ENCODE measurements around the gene TMEM101.
"Not testable (repeated sequence)": the region's sequence is repeated elsewhere in the genome, so short reads cannot be mapped to it uniquely, and the experiment has no call there.

The TMEM101 gene

DNA sequence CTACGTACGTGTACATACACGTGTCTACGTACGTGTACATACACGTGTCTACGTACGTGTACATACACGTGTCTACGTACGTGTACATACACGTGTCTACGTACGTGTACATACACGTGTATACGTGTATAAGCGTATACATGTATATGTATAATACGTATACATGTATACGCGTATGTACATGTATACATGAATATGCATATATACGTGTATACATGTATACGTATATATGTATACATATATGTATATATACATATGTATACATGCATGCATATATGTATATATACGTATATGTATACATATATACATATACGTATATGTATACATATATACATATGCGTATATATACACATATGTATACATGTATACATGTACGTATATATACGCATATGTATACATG, 38.9 kb downstream of the TMEM101 start:
- DNase-seq (ENCODE audit: low read depth in 2 of 2) = no peak

DNA sequence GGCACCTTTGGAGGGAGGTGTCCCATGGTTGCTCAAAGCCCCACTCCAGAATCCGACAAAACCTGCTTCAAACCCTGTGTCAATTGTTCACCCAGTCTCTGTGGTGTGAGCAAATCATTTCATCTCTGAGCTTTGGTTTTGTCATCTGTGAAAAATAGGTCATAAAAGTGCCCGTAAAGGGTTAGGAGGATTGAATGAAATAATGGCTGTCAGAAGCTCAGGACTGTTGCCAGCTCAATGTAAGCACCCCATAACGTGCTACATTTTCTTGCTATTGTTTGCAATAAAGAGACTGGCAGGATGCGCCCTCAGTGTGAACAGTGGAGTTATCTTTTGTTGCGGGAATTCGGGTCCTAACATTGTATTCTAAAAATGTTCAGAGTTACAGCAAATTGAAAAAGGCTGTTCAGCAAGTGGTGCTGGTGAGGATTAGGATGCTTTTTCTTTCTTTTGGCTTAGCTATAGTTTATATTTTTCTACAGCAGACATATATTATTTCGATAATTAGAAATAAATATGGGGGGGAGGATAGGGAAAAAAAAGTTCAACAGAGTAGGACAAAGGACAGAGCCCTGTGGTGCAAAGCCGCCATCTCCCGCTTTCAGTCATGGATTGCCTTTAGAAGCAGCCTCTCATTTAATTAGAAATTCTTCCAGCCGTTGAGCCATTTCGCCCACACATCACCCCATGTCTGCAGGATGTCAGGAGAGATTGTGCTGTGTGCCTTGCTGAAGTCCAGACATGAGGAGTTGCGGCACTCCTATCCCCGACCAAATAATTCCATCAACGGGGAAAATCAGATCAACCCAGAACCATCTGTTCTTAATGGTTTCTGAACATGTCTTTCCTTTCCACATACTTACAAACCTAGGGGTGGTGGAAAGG, 40.1 kb downstream of the TMEM101 start:
- no peak for DNase-seq (ENCODE audit: low read depth in 2 of 2)

DNA sequence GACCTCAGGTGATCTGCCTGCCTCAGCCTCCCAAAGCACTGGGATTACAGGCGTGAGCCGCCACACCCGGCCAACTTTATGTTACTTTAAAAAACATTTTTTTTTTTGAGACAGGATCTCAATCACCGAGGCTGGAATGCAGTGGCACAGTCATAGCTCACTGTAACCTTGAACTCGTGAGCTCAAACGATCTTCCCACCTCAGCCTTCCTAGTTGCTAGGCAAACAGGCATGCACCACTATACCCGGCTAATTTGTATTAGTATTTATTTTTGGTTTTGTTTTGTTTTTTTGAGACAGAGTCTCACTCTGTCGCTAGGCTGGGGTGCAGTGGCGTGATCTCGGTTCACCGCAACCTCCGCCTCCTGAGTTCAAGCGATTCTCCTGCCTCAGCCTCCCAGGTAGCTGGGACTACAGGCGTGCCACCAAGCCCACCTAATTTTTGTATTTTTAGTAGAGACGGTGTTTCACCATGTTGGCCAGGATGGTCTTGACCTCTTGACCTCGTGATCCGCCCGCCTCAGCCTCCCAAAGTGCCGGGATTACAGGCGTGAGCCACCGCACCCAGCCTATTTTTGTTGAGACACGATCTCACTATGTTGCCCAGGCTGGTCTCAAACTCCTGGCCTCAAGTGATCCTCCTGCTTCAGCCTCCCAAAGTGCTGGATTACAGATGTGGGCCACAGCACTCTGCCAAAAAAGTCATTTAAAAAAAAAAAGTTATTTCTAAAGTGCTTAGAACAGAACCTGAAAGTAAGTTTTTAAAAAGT, 42.1 kb downstream of the TMEM101 start:
- DNase-seq (ENCODE audit: low read depth in 2 of 2) = not testable (repeated sequence)

DNA sequence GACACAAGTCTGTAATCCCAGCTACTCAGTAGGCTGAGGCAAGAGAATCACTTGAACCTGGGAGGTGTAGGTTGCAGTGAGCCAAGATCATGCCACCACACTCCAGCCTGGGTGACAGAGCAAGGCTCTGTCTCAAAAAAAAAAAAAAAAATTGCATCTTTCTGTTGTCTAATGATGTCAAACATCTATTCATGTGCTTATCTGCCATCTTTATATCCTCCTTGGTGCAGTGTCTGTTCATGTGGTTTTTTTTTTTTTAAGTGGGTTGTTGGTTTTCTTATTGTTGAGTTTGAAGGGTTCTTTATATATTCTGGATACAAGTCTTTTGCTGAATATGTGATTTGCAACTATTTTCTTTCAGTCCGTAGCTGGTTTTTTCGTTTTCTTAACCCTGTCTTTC, 43.3 kb downstream of the TMEM101 start:
- not testable (repeated sequence) for DNase-seq (ENCODE audit: low read depth in 2 of 2)

DNA sequence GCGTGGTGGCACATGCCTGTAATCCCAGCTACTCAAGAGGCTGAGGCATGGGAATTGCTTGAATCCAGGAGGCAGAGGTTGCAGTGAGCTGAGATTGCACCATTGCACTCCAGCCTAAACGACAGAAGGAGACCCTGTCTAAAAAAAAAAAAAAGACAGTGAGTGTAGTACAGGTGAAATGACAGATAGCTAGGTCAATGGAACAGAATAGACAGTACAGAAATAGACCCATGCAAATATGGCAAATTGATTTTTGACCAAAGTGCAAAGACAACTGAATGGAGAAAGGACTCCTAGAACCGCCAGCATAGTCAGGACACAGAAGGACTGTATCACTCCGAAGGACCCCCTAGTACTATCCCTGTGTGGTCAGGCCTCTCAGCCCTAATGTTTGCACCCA, 44.4 kb downstream of the TMEM101 start:
- DNase-seq (ENCODE audit: low read depth in 2 of 2) = no peak

DNA sequence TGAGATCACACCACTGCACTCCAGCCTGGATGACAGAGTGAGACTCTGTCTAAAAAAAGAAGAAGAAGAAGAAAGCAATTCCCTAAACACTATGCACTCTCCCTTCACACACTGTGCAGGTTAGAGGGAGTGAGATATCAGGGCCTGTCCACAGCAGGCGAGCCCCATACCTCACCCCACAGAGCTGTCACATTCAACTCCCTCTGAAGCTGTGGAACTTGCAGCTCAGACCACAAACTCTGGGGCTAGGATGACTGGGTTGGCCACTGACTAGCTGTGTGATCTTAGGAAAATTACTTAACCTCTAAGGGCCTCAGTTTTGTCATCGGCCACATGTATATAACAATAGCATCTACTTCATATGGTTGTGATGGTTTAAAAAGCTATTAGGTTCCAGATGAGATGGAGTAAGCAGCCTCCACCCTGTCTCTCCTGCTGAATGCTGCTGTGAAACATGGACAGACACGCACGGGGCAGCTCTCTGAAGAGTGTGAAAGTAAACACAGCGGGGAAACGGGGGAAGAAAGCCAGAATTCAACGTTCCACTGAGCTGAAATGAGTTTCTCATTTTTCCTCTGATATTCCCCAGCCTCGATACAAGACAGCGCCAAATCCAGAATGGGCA, 47.4 kb downstream of the TMEM101 start:
- no peak for DNase-seq (ENCODE audit: low read depth in 2 of 2)

DNA sequence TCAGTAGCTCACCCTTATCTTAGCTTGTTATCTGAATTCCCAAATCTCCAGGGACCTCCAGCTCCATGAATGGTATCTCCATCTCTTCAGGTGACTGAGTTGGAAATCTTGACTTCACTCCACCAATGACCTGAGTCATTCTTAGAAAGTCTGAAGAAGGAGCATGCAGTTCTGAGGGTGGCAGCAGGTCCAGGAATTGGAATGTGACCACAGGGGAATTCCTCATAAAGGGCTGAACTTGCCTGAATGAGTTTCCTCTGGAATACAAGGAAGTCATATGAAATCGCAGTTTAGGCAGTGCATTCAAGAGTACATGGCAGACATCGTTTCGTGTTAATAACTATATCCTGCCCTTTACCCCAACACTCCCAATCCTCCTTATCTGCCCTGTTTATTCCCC, 48.5 kb downstream of the TMEM101 start:
- no peak for DNase-seq (ENCODE audit: low read depth in 2 of 2)

DNA sequence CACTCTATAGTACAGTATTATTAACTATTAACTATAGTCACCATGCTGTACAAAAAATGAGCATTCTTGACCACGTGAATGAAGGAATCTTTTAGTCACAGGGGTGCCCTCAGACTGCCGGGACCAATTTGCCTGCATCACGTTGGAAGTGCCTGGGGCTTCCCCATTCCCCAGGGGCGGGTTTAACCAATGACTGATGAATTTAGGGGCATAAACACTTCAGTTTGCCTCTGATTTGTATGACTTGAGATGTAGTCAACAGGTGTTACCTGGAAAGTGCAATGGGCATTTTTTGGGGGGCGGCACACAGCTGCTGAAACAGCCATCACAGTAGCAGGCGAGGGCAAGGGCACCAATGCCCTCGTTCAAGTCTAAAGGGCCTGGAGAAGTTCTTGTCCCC, 52.3 kb downstream of the TMEM101 start:
- DNase-seq (ENCODE audit: low read depth in 2 of 2) = no peak

DNA sequence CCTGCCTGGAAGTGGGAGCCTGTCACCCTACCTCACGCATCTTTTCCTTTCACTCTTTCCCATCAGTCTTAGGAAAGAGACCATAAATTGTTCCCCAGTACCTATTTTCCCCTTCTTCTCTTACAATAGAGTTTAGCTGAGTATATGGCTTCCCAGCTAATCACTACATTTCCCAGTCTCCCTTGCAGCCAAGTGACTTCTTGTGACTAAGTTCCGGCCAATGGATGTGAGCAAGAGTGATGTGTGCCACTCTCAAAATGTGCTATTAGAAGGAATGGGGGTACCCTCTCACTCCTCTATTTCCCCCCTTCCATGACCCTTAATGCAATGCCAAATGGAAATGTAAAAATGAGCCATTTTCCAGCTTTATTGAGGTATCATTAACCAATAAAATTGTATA, 52.8 kb downstream of the TMEM101 start:
- no peak for DNase-seq (ENCODE audit: low read depth in 2 of 2)

DNA sequence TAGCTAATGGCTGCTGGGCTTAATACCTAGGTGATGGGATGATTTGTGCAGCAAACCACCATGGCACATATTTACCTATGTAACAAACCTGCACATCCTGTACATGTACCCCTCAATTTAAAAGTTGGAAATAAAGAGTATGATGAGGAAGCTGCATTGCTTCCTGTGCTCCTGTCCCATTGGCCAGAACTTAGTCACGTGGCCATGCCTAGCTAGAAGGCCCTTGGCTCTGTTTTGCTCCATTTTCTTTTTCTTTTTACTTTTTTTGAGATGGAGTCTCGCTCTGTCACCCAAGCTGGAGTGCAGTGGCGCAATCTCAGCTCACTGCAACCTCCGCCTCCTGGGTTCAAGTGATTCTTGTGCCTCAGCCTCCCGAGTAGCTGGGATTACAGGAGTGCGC, 53.5 kb downstream of the TMEM101 start:
- not testable (repeated sequence) for DNase-seq (ENCODE audit: low read depth in 2 of 2)

All from activated CD8-positive, alpha-beta memory T cell treated with anti-CD3 and anti-CD28 coated beads for 4 hours (primary cell).